ENCODE measurements around the gene DNAJB6.

Gene DNAJB6

GRCh38 chr7:157428554-157428945 is 91.7 kb downstream of the DNAJB6 start:
- H3K27ac ChIP-seq: no peak overlapping the region
- no peak for TF ChIP-seq CTCF (IDR thresholded peaks at IDR 0.05)
- TF ChIP-seq ZFX (IDR thresholded peaks at IDR 0.05; ENCODE audit: borderline replicate concordance): no peak

GRCh38 chr7:157429001-157429679 is 92.3 kb downstream of the DNAJB6 start:
- H3K27ac ChIP-seq: no peak overlapping the region
- TF ChIP-seq ZFX (IDR thresholded peaks at IDR 0.05; ENCODE audit: borderline replicate concordance) (no peak), CTCF (IDR thresholded peaks at IDR 0.05) (no peak)

- H3K27ac ChIP-seq: no peak overlapping the region
- no peak for TF ChIP-seq ZFX (IDR thresholded peaks at IDR 0.05; ENCODE audit: borderline replicate concordance)
- no peak for TF ChIP-seq CTCF (IDR thresholded peaks at IDR 0.05)
Measured at GRCh38 chr7:157429680-157430224, 92.9 kb downstream of the DNAJB6 start.

- H3K27ac ChIP-seq: no peak overlapping the region
- TF ChIP-seq ZFX (IDR thresholded peaks at IDR 0.05; ENCODE audit: borderline replicate concordance) (no peak), CTCF (IDR thresholded peaks at IDR 0.05) (no peak)
Measured at GRCh38 chr7:157430721-157431120, 93.9 kb downstream of the DNAJB6 start.

- TF ChIP-seq ZFX (IDR thresholded peaks at IDR 0.05; ENCODE audit: borderline replicate concordance) (no peak), CTCF (IDR thresholded peaks at IDR 0.05) (no peak)
- no peak overlapping the region for H3K27ac ChIP-seq
Measured at GRCh38 chr7:157431173-157431950, 94.6 kb downstream of the DNAJB6 start.

GRCh38 chr7:157431951-157432540 is 95.2 kb downstream of the DNAJB6 start:
- TF ChIP-seq ZFX (IDR thresholded peaks at IDR 0.05; ENCODE audit: borderline replicate concordance) (no peak), CTCF (IDR thresholded peaks at IDR 0.05) (no peak)
- H3K27ac ChIP-seq: no peak overlapping the region

All from 22Rv1 (cell line).